Heart left ventricle (tissue), 13 donors: Measurements from ENCODE around the gene EPHB1.

Source experiments
- POLR2A ChIP-seq, 2 donors: fragments of 450-650 bp; IDR thresholded peaks; one replicate each; pipeline ENCODE4 v1.6.1; 2017; ENCODE audit warnings: antibody characterized with exemption in 2 of 2, mild to moderate bottlenecking in 2 of 2, moderate library complexity in 2 of 2
- TF ChIP-seq, protein P1 (sequence below), 12 donors: fragments of 200-600 bp; sonication (generic) in 4 of 12; IDR thresholded peaks; one replicate each; pipeline versions ENCODE4 v1.5.0 to v1.8.0; 2018 to 2022; ENCODE audit warnings: antibody characterized with exemption in 12 of 12, mild to moderate bottlenecking in 5 of 12
- donor health status: ischemic (EF 13 %, LVEDD 7.1; RV severe dilation, severe dysfunction).
- donor health status: DM: no; HTN: yes; CAD: no.
- donor health status: DM: no; HTN: no; CAD: no.
- donor health status: ischemic (EF 25% LVEDD 6.9; RV normal size, moderate dysfunction).
- donor health status: ischemic (EF 25% LVEDD 5.7; RV mildly dilated, moderate dysfunction).
- donor health status: ischemic (EF 35%, LVEDD 5.7; RV mildly dilated, moderate dysfunction).
- donor health status: nonischemic (EF 11% LVEDD 7.7; RV severe dilation, severe dysfunction).
- donor health status: DM: yes; HTN: yes; CAD: no.
- donor health status: PGD.
- donor health status: ischemic (EF 29% LVEDD 5.4; RV normal size, mild dysfunction).
- donor health status: nonischemic (EF 23%, LVEDD 6.1; RV moderate dilation, normal function).

DNA sequence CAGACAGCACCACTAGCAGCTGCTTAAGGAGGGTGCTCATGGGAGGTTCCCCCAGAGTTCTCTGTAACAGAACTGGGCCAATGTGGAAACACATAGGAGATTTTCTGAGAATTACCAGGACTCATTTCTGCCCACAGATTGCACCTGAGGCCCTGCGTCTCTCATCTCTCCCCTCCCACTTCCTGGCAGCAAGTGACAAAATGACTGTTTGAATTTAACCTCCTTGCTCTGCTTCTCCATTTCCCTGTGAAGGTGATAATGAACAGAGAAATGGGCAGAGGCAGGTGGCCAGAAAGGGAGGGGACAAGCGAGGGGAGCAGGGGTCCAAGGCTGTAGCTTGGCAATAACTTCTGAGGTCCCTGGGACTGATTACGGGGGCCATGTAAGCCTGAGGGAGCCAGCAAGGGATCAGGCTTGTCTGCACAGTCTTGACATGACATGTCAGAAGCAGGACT, 8.0 kb downstream of the EPHB1 start:
- TF ChIP-seq, protein P1, sequence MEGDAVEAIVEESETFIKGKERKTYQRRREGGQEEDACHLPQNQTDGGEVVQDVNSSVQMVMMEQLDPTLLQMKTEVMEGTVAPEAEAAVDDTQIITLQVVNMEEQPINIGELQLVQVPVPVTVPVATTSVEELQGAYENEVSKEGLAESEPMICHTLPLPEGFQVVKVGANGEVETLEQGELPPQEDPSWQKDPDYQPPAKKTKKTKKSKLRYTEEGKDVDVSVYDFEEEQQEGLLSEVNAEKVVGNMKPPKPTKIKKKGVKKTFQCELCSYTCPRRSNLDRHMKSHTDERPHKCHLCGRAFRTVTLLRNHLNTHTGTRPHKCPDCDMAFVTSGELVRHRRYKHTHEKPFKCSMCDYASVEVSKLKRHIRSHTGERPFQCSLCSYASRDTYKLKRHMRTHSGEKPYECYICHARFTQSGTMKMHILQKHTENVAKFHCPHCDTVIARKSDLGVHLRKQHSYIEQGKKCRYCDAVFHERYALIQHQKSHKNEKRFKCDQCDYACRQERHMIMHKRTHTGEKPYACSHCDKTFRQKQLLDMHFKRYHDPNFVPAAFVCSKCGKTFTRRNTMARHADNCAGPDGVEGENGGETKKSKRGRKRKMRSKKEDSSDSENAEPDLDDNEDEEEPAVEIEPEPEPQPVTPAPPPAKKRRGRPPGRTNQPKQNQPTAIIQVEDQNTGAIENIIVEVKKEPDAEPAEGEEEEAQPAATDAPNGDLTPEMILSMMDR (IDR thresholded peaks at IDR 0.05) = no peak
- no peak for TF ChIP-seq POLR2A (IDR thresholded peaks at IDR 0.05)
